Lung (tissue), 12 donors: Measurements from ENCODE around the gene TBC1D8. TPM values are rescaled to one million over a fixed set of nuclear protein-coding genes. Genes with fewer than 3 reads are reported as not detected.

ENCODE experiments used
- ATAC-seq: fragments of 200-7000 bp; cut with Tn5 transposase; one replicate; pipeline ENCODE4 v1.9.1; 2020; ENCODE audit warnings: moderate number of reproducible peaks; ENCODE audit not compliant: insufficient read depth, low FRiP score
- DNase-seq, 3 donors: peaks; one replicate each; pipeline ENCODE4 v3.0.0-alpha.2; 2013 to 2017
- H3K27ac ChIP-seq, 2 donors: one replicate each; pipeline ENCODE4 v1.5.1; 2013; ENCODE audit warnings: mild to moderate bottlenecking in 2 of 2, moderate library complexity in 2 of 2, control low read depth in 1 of 2, inconsistent platforms in 1 of 2, low read depth in 1 of 2, low read length in 1 of 2
- H3K27me3 ChIP-seq, 3 donors: one replicate each; pipeline ENCODE4 v1.5.1; 2013; ENCODE audit warnings: low read length in 2 of 3; ENCODE audit not compliant: control insufficient read depth in 3 of 3, insufficient read depth in 3 of 3
- H3K36me3 ChIP-seq, 4 donors: one replicate each; pipeline ENCODE4 v1.5.1; 2013; ENCODE audit warnings: low read length in 4 of 4, mild to moderate bottlenecking in 1 of 4, moderate library complexity in 1 of 4; ENCODE audit not compliant: control insufficient read depth in 4 of 4, insufficient read depth in 4 of 4
- H3K4me1 ChIP-seq, 5 donors: one replicate each; pipeline ENCODE4 v1.5.1; 2013; ENCODE audit warnings: low read length in 5 of 5, mild to moderate bottlenecking in 2 of 5, moderate library complexity in 1 of 5; ENCODE audit not compliant: control insufficient read depth in 5 of 5, insufficient read depth in 5 of 5
- H3K4me3 ChIP-seq: one replicate; pipeline ENCODE4 v1.5.1; 2013; ENCODE audit warnings: mild to moderate bottlenecking, control low read depth, moderate library complexity
- H3K9ac ChIP-seq, 2 donors: one replicate each; pipeline ENCODE4 v1.5.1; 2013; ENCODE audit warnings: low read length in 2 of 2, control low read depth in 1 of 2; ENCODE audit not compliant: insufficient read depth in 1 of 2
- H3K9me3 ChIP-seq, 4 donors: one replicate each; pipeline ENCODE4 v1.5.1; 2013; ENCODE audit warnings: low read length in 3 of 4, mild to moderate bottlenecking in 1 of 4, moderate library complexity in 1 of 4; ENCODE audit not compliant: control insufficient read depth in 4 of 4, insufficient read depth in 3 of 4
- CTCF ChIP-seq: IDR thresholded peaks from 2 replicates; pipeline ENCODE4 v1.5.1; 2012; ENCODE audit warnings: mild to moderate bottlenecking; ENCODE audit errors: control extremely low read depth, extremely low read depth
- whole genome bisulfite sequencing, 2 donors: extraction: QIAGEN DNeasy Blood & Tissue Kit; methylation state at CpG; one replicate each; pipeline ENCODE4 v1.1.7; 2013; 5-methylcytosine and 5-hydroxymethylcytosine counted together
- polyA plus RNA-seq, 2 donors: library from polyadenylated mRNA; stranded (reverse); fragments of 200-250 nt; gene quantifications; one replicate each; pipeline ENCODE4 v1.2.1, GENCODE V29; 2013
- total RNA-seq, 2 donors: library from RNA; depleted of rRNA in 1 of 2; stranded (reverse); fragments of >200 nt in 1 of 2; gene quantifications; one replicate each; pipeline ENCODE4 v1.2.1, GENCODE V29; 2014 to 2021
- donor health status: control.
- donor health status: control.
- donor health status: Bipolar disorder and iron deficiency.
- donor health status: healthy.
- donor health status: DM: yes; HTN: yes; CAD: no.

Gene TBC1D8
- total and polyA plus RNA-seq, 4 donors = 15.8 to 40.7 (median 29.7) TPM

- DNase-seq = no peak
- peak overlapping the region in 1 of 2 donors; percentile 82 for H3K27ac ChIP-seq
- peaks cover 0 to 41% (median 8%) of the 10 kb centered on the region in 5 donors for H3K4me1 ChIP-seq
- no peaks in the 10 kb centered on the region for H3K9me3 ChIP-seq
- 61 to 90% methylated on average over 1 of the region's 1 CpG for WGBS, 2 donors
- no peak for TF ChIP-seq CTCF
- no peak overlapping the region for H3K4me3 ChIP-seq
- peaks cover 0 to 1% (median 0%) of the 10 kb centered on the region in 4 donors for H3K36me3 ChIP-seq
- ATAC-seq = no peak
- no peaks in the 10 kb centered on the region for H3K27me3 ChIP-seq
- no peak overlapping the region for H3K9ac ChIP-seq
Observed at GRCh38 chr2:101107241-101107640, 43.9 kb downstream of the TBC1D8 start.

GRCh38 chr2:101106453-101107181, 44.6 kb downstream of the TBC1D8 start:
- Histone ChIP-seq H3K27ac (peak overlapping the region in 1 of 2 donors; percentile 70), H3K4me3 (no peak overlapping the region), H3K9ac (no peak overlapping the region), H3K9me3 (no peaks in the 10 kb centered on the region), H3K36me3 (peaks cover 0 to 1% (median 0%) of the 10 kb centered on the region in 4 donors), H3K4me1 (peaks cover 0 to 41% (median 8%) of the 10 kb centered on the region in 5 donors), H3K27me3 (no peaks in the 10 kb centered on the region)
- peak in 1 of 3 donors; percentile 32 for DNase-seq
- ATAC-seq = no peak
- no peak for TF ChIP-seq CTCF
- 64 to 76% methylated on average over 12 of the region's 12 CpGs for WGBS, 2 donors

GRCh38 chr2:101105654-101106053, 45.5 kb downstream of the TBC1D8 start:
- Histone ChIP-seq H3K27ac (no peak overlapping the region), H3K9me3 (no peaks in the 10 kb centered on the region), H3K36me3 (peaks cover 0 to 1% (median 0%) of the 10 kb centered on the region in 4 donors), H3K27me3 (no peaks in the 10 kb centered on the region), H3K4me3 (no peak overlapping the region), H3K4me1 (peaks cover 0 to 41% (median 8%) of the 10 kb centered on the region in 5 donors), H3K9ac (no peak overlapping the region)
- 89 to 94% methylated on average over 4 of the region's 4 CpGs for WGBS, 2 donors
- DNase-seq (no peak), ATAC-seq (no peak)
- TF ChIP-seq CTCF = no peak
